Mesenchymal stem cell (in vitro differentiated cells and primary cell): ENCODE results near the gene ZNF692.
A peak's percentile ranks its signal among the peaks of the same experiment; 100 is the strongest.

Source experiments
- DNase-seq: peaks from one replicate; pipeline ENCODE4 v3.0.0-alpha.2; 2013
- H2AFZ ChIP-seq: one replicate; pipeline ENCODE4 v1.6.1; 2013; ENCODE audit warnings: low read depth, mild to moderate bottlenecking, control low read depth, inconsistent platforms, low read length, moderate library complexity
- H2AK5ac ChIP-seq: 2 replicates; pipeline ENCODE4 v1.6.1; 2013; ENCODE audit warnings: low read length, moderate library complexity, mild to moderate bottlenecking, inconsistent platforms; ENCODE audit not compliant: severe bottlenecking
- H2BK120ac ChIP-seq: one replicate; pipeline ENCODE4 v1.6.1; 2013; ENCODE audit warnings: low read depth, mild to moderate bottlenecking, inconsistent platforms, low read length, moderate library complexity
- H2BK12ac ChIP-seq, 2 experiments: one replicate each; pipeline ENCODE4 v1.6.1; 2013; ENCODE audit warnings: inconsistent platforms in 2 of 2, low read length in 2 of 2, mild to moderate bottlenecking in 2 of 2, moderate library complexity in 2 of 2, control low read depth in 1 of 2
- H2BK15ac ChIP-seq: one replicate; pipeline ENCODE4 v1.6.1; 2013; ENCODE audit warnings: mild to moderate bottlenecking, low read depth, inconsistent platforms; ENCODE audit not compliant: poor library complexity, severe bottlenecking
- H2BK5ac ChIP-seq: 2 replicates; pipeline ENCODE4 v1.6.1; 2013; ENCODE audit warnings: low read depth, mild to moderate bottlenecking, low read length, control low read depth, inconsistent platforms; ENCODE audit not compliant: poor library complexity, severe bottlenecking
- H3K14ac ChIP-seq, 2 experiments: one replicate each; pipeline ENCODE4 v1.6.1; 2013; ENCODE audit warnings: inconsistent platforms in 2 of 2, low read length in 2 of 2, control low read depth in 1 of 2, mild to moderate bottlenecking in 1 of 2, moderate library complexity in 1 of 2
- H3K18ac ChIP-seq, 2 experiments: one replicate each; pipeline ENCODE4 v1.6.1; 2013; ENCODE audit warnings: inconsistent platforms in 2 of 2, low read length in 2 of 2, control low read depth in 1 of 2, low read depth in 1 of 2, mild to moderate bottlenecking in 1 of 2
- H3K23ac ChIP-seq, 2 experiments: one replicate each; pipeline ENCODE4 v1.6.1; 2013; ENCODE audit warnings: inconsistent platforms in 2 of 2, low read length in 2 of 2, mild to moderate bottlenecking in 2 of 2, moderate library complexity in 2 of 2, control low read depth in 1 of 2
- H3K27ac ChIP-seq: 2 replicates; pipeline ENCODE4 v1.5.1; 2013; ENCODE audit warnings: mild to moderate bottlenecking, moderate library complexity, low read length, control low read depth, inconsistent platforms; ENCODE audit not compliant: poor library complexity, severe bottlenecking
- H3K27me3 ChIP-seq, 2 experiments: 2 replicates each; pipeline versions ENCODE4 v1.6.1 to v1.7.0; 2013; ENCODE audit warnings: low read length in 2 of 2, mild to moderate bottlenecking in 2 of 2, moderate library complexity in 2 of 2, control low read depth in 1 of 2, inconsistent platforms in 1 of 2; ENCODE audit not compliant: control insufficient read depth in 1 of 2, insufficient read depth in 1 of 2
- H3K36me3 ChIP-seq, 2 experiments: 2 replicates each; pipeline versions ENCODE4 v1.6.1 to v1.7.0; 2013; ENCODE audit warnings: low read length in 2 of 2, control low read depth in 1 of 2, inconsistent platforms in 1 of 2, low read depth in 1 of 2, mild to moderate bottlenecking in 1 of 2; ENCODE audit not compliant: insufficient read depth in 2 of 2, control insufficient read depth in 1 of 2
- H3K4ac ChIP-seq, 2 experiments: one replicate each; pipeline ENCODE4 v1.6.1; 2013; ENCODE audit warnings: inconsistent platforms in 2 of 2, low read length in 2 of 2, mild to moderate bottlenecking in 2 of 2, moderate library complexity in 2 of 2, control low read depth in 1 of 2, low read depth in 1 of 2
- H3K4me1 ChIP-seq: 2 replicates; pipeline ENCODE4 v1.6.1; 2013; ENCODE audit warnings: low read depth, low read length, control low read depth; ENCODE audit not compliant: control insufficient read depth, insufficient read depth
- H3K4me2 ChIP-seq: 2 replicates; pipeline ENCODE4 v1.6.1; 2013; ENCODE audit warnings: low read length, mild to moderate bottlenecking, inconsistent platforms; ENCODE audit not compliant: poor library complexity, severe bottlenecking
- H3K4me3 ChIP-seq, 2 experiments: 2 replicates each; pipeline versions ENCODE4 v1.5.1 to v1.7.0; 2013; ENCODE audit warnings: low read length in 2 of 2, mild to moderate bottlenecking in 2 of 2, control low read depth in 1 of 2, low read depth in 1 of 2; ENCODE audit not compliant: insufficient read depth in 1 of 2
- H3K79me1 ChIP-seq: replicated peaks from 2 replicates; pipeline ENCODE4 v1.6.1; 2013; ENCODE audit warnings: mild to moderate bottlenecking, control low read depth, low read length, inconsistent platforms; ENCODE audit not compliant: poor library complexity, severe bottlenecking
- H3K9ac ChIP-seq: 2 replicates; pipeline ENCODE4 v1.7.0; 2013; ENCODE audit warnings: mild to moderate bottlenecking, low read length, moderate library complexity
- H3K9me3 ChIP-seq: 2 replicates; pipeline ENCODE4 v1.7.0; 2013; ENCODE audit warnings: mild to moderate bottlenecking, low read length; ENCODE audit not compliant: control insufficient read depth
- H4K8ac ChIP-seq: one replicate; pipeline ENCODE4 v1.6.1; 2013; ENCODE audit warnings: inconsistent platforms, mild to moderate bottlenecking, low read length, moderate library complexity
- H4K91ac ChIP-seq: one replicate; pipeline ENCODE4 v1.6.1; 2013; ENCODE audit warnings: mild to moderate bottlenecking, low read length, inconsistent platforms
- WGBS: methylation state at CpG from one replicate; pipeline ENCODE4 v1.1.7; 2013; ENCODE audit warnings: mixed read lengths; 5-methylcytosine and 5-hydroxymethylcytosine counted together

ZNF692 gene

DNA sequence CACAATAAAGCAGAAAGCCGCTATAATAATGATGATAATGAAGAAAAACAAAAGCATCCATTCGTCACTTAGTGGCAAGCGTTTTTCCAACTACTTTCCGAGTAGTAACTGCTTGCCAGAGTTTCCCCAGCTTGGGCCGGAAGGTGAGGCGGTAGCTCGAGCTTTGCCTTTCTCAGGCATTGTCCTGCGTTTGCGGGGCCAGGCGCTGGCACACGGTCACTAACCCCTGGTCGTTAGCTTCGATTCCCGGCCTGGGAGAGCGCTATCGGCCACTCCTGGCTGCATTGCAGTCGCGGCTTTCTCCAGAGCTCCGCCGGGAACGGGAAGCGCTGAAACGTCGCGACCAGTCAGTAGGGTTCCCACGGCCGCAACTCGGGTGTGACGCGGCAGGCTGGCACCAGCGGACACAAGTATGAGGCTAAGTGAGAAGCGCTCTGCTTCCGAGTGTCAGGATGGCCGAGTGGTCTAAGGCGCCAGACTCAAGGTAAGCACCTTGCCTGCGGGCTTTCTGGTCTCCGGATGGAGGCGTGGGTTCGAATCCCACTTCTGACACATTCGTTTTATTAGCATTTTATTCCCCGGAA, 14.6 kb upstream of the ZNF692 start:
- no peak overlapping the region for H2BK120ac ChIP-seq
- H3K9me3 ChIP-seq: no peaks in the 10 kb centered on the region
- H3K27ac ChIP-seq: peak overlapping the region; percentile 70
- H3K27me3 ChIP-seq: no peaks in the 10 kb centered on the region
- no peaks in the 10 kb centered on the region for H3K79me1 ChIP-seq
- peak overlapping the region; percentile 90 for H3K9ac ChIP-seq
- WGBS: under 1% methylated on average over 40 of the region's 41 CpGs
- H3K36me3 ChIP-seq: no peaks in the 10 kb centered on the region
- H3K4me2 ChIP-seq: peak overlapping the region; percentile 72
- peak overlapping the region; percentile 73 for H4K8ac ChIP-seq
- peaks cover 1% of the 10 kb centered on the region for H3K4me1 ChIP-seq
- no peak overlapping the region for H2BK15ac ChIP-seq
- peak overlapping the region; percentile 51 for H2AFZ ChIP-seq
- no peak overlapping the region for H3K14ac ChIP-seq
- H4K91ac ChIP-seq: no peak overlapping the region
- peak overlapping the region; percentile 9 to 77 for H3K18ac ChIP-seq
- no peak overlapping the region for H2BK5ac ChIP-seq
- no peak overlapping the region for H2AK5ac ChIP-seq
- peak overlapping the region in 1 of 2 experiments; percentile 64 for H2BK12ac ChIP-seq
- peak overlapping the region; percentile 61 to 83 for H3K4me3 ChIP-seq
- no peak overlapping the region for H3K23ac ChIP-seq
- peak; percentile 98 for DNase-seq
- H3K4ac ChIP-seq: peak overlapping the region in 1 of 2 experiments; percentile 12

DNA sequence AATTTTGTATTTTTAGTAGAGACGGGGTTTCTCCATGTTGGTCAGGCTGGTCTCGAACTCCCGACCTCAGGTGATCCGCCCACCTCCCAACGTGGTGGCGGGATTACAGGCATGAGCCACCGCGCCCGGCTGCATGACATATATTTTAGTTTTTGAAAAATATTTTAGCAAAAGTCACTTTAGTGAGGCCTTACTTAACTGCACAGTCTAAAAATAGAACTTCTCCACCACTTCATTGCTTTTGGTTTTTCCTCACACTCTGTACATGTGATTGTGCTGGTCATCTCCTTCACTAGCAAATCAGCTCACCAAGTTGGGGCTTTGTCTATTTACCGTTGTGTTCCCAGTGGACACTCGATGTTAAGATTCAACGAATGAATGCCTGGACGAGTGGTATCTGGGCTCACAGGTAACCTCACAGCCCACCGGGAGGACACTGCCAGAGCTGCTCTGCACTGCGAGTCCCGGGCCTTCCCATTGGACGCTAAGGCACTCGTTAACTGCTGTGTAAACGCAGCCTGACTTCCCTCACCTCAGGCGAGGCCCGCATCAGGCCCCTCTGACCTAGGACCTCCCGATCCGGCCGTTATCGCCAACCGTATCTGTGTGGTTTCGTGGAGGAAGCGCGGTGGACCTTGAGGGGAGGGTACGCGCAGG, 14.0 kb upstream of the ZNF692 start:
- Histone ChIP-seq H3K79me1 (no peaks in the 10 kb centered on the region), H2AK5ac (no peak overlapping the region), H3K36me3 (no peaks in the 10 kb centered on the region), H3K9ac (peak overlapping the region; percentile 90), H4K8ac (peak overlapping the region; percentile 73), H3K4ac (no peak overlapping the region), H2BK15ac (no peak overlapping the region), H3K23ac (no peak overlapping the region), H4K91ac (no peak overlapping the region), H3K4me1 (peaks cover 1% of the 10 kb centered on the region), H2BK5ac (no peak overlapping the region), H3K18ac (peak overlapping the region; percentile 9 to 77), H3K4me3 (peak overlapping the region; percentile 61 to 83), H3K14ac (no peak overlapping the region), H3K9me3 (no peaks in the 10 kb centered on the region), H2BK120ac (no peak overlapping the region), H3K27ac (peak overlapping the region; percentile 70), H2BK12ac (peak overlapping the region in 1 of 2 experiments; percentile 64), H3K4me2 (peak overlapping the region; percentile 72), H2AFZ (peak overlapping the region; percentile 51), H3K27me3 (no peaks in the 10 kb centered on the region)
- DNase-seq: peak; percentile 90
- WGBS: 1% methylated on average over 18 of the region's 31 CpGs

DNA sequence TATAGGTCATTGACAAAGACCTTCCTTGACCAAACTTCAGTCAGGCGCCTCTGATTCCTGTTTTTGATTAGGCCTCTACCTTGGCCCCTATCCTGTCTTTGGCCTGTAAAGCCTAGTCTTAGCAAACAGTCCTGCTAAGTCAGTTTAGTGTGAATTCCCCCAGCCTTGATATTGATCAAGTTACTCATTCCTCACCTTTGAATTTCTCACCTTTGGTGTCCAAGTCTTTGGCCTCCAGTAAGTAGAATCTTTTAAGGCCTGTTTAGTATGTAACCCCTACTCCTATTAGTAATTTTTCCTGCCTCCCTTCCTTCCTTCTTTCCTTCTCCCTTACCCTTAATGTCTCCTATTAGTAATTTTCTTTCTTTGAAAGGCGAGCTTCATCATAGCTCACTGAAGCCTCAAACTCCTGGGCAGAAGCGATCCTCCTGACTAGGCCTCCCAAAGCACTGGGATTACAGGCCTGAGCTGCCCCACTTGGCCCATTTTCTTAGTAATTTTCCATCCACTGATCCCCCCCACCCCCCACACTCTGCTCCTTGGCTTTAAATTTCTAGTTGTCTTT, 13.0 kb upstream of the ZNF692 start:
- H2BK5ac ChIP-seq: no peak overlapping the region
- WGBS: over 99% methylated on average over 3 of the region's 3 CpGs
- H4K8ac ChIP-seq: peak overlapping the region; percentile 54
- no peak overlapping the region for H3K14ac ChIP-seq
- peak overlapping the region in 1 of 2 experiments; percentile 83 for H3K4me3 ChIP-seq
- no peaks in the 10 kb centered on the region for H3K79me1 ChIP-seq
- H3K27ac ChIP-seq: peak overlapping the region; percentile 34
- DNase-seq: no peak
- H2BK12ac ChIP-seq: no peak overlapping the region
- no peak overlapping the region for H3K4ac ChIP-seq
- H3K9me3 ChIP-seq: no peaks in the 10 kb centered on the region
- peak overlapping the region; percentile 90 for H3K9ac ChIP-seq
- H3K36me3 ChIP-seq: no peaks in the 10 kb centered on the region
- H3K4me2 ChIP-seq: peak overlapping the region; percentile 17
- no peak overlapping the region for H2AK5ac ChIP-seq
- no peak overlapping the region for H4K91ac ChIP-seq
- no peak overlapping the region for H3K23ac ChIP-seq
- H3K4me1 ChIP-seq: peaks cover 1% of the 10 kb centered on the region
- no peak overlapping the region for H2AFZ ChIP-seq
- H3K18ac ChIP-seq: no peak overlapping the region
- H3K27me3 ChIP-seq: no peaks in the 10 kb centered on the region
- no peak overlapping the region for H2BK15ac ChIP-seq
- H2BK120ac ChIP-seq: peak overlapping the region; percentile 61
